Progenitor cell of endocrine pancreas (in vitro differentiated cells): Measurements from ENCODE around the gene SLC38A11. TPM values are rescaled to one million over a fixed set of nuclear protein-coding genes. Genes with fewer than 3 reads are reported as not detected.
"Not testable (repeated sequence)": the region's sequence is repeated elsewhere in the genome, so short reads cannot be mapped to it uniquely, and the experiment has no call there.

ENCODE experiments used
- DNase-seq: peaks from one replicate; pipeline ENCODE4 v3.0.0; 2021; ENCODE audit warnings: low spot score; ENCODE audit not compliant: unreplicated experiment
- H3K27ac Mint-ChIP-seq: 2 replicates; pipeline ENCODE4 v1.8.0; 2021; ENCODE audit warnings: mild to moderate bottlenecking, moderate library complexity, mixed read lengths
- H3K27me3 Mint-ChIP-seq: 2 replicates; pipeline ENCODE4 v1.8.0; 2021; ENCODE audit warnings: mixed read lengths
- H3K36me3 Mint-ChIP-seq: 2 replicates; pipeline ENCODE4 v1.8.0; 2022; ENCODE audit warnings: mixed read lengths; ENCODE audit not compliant: insufficient read depth
- H3K4me1 Mint-ChIP-seq: 2 replicates; pipeline ENCODE4 v1.8.0; 2021; ENCODE audit warnings: low read depth, mixed read lengths
- H3K4me3 Mint-ChIP-seq: 2 replicates; pipeline ENCODE4 v1.8.0; 2021; ENCODE audit warnings: low read depth, mild to moderate bottlenecking, moderate library complexity, mixed read lengths
- H3K9me3 Mint-ChIP-seq: 2 replicates; pipeline ENCODE4 v1.8.0; 2021; ENCODE audit warnings: low read depth, mixed read lengths
- CTCF ChIP-seq: fragments of 200-600 bp; sonication (generic); IDR thresholded peaks from one replicate; pipeline ENCODE4 v1.5.0; 2021; ENCODE audit warnings: antibody characterized with exemption, mild to moderate bottlenecking; ENCODE audit not compliant: unreplicated experiment
- total RNA-seq: library from RNA; stranded (reverse); gene quantifications from 2 replicates; pipeline ENCODE4 v1.2.1, GENCODE V29; 2021

Gene SLC38A11
- total RNA-seq, 1 donor from 2014 or later = 20.1 TPM

DNA sequence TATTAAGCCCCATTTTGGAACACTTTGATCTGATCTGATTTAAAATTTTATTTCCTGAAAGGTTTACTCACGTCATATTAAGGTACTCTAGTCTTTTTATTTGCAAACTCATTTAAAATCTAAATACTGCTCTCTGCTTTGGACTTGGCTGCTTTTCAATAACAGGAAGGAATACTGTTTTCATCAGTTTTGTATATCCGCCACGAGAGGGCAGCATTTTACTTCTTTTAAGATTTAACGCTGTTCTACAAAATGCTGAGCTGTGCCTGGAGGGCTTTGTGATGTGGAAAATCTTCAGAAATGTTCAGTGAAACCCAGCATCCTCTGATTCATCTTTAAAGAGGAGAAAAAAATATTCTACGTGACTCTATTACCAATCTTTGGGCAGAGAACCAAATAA lies 37.5 kb upstream of the SLC38A11 start:
- Mint-ChIP-seq H3K27ac (no peak overlapping the region), H3K36me3 (peaks cover 3% of the 10 kb centered on the region), H3K27me3 (no peaks in the 10 kb centered on the region), H3K4me3 (no peak overlapping the region), H3K9me3 (peaks cover 9% of the 10 kb centered on the region), H3K4me1 (peaks cover 10% of the 10 kb centered on the region)
- DNase-seq = peak; percentile 21
- TF ChIP-seq CTCF = peak; percentile 66

- Mint-ChIP-seq H3K4me1 (peaks cover 11% of the 10 kb centered on the region), H3K27ac (peak overlapping the region; percentile 39)
- not testable (repeated sequence) for H3K27me3 Mint-ChIP-seq, H3K36me3 Mint-ChIP-seq, H3K9me3 Mint-ChIP-seq, DNase-seq, H3K4me3 Mint-ChIP-seq
Measured at GRCh38 chr2:164992093-164992454, 36.7 kb upstream of the SLC38A11 start.

- H3K4me3 Mint-ChIP-seq, H3K9me3 Mint-ChIP-seq, H3K27me3 Mint-ChIP-seq, DNase-seq, H3K36me3 Mint-ChIP-seq, H3K27ac Mint-ChIP-seq: not testable (repeated sequence)
- peaks cover 11% of the 10 kb centered on the region for H3K4me1 Mint-ChIP-seq
Measured at GRCh38 chr2:164991361-164992092, 36.2 kb upstream of the SLC38A11 start.

GRCh38 chr2:164990953-164991352 lies 35.6 kb upstream of the SLC38A11 start:
- H3K27ac Mint-ChIP-seq, H3K9me3 Mint-ChIP-seq, H3K36me3 Mint-ChIP-seq, H3K27me3 Mint-ChIP-seq, DNase-seq, H3K4me3 Mint-ChIP-seq: not testable (repeated sequence)
- H3K4me1 Mint-ChIP-seq = peaks cover 11% of the 10 kb centered on the region

DNA sequence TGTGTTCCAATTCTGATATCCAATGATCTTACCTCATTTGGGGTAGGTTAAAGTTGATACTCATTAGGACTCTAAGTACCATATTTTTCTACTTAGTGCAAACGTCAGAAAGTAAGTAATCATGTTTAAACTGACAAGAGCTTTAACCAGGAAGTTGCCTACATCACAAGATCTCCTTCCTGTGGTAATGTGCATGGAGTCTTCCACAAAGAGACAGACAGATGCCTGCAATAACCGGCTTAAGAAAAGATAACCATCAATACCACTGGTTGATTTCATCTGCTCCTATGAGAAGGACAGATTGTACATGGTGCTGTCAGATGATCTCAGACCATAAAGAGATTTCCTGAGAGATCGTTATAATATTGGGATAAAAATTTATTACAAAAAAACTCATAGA lies 33.5 kb upstream of the SLC38A11 start:
- H3K27me3 Mint-ChIP-seq, H3K9me3 Mint-ChIP-seq, H3K4me3 Mint-ChIP-seq, DNase-seq, H3K36me3 Mint-ChIP-seq, H3K27ac Mint-ChIP-seq: not testable (repeated sequence)
- H3K4me1 Mint-ChIP-seq = peaks cover 11% of the 10 kb centered on the region

DNA sequence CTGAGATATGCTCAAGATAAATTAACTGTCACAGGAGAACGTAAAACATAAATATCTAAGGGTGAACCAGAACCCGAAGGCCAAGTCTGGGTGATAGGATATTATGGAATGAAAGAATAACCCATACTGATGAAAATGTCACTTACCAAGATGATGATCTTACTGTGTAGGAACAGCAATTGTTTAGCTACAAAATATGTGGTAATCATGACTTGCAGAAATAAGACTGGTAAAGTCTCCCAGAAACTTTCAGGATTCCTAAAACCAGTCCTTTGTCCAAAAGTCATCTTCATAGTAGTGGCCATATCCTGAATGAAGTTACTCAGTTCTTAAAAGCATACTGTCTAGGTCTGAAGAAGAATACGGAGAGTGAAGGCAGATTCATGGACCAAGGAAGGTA lies 30.7 kb upstream of the SLC38A11 start:
- not testable (repeated sequence) for H3K9me3 Mint-ChIP-seq, H3K4me3 Mint-ChIP-seq, H3K36me3 Mint-ChIP-seq, DNase-seq, H3K27ac Mint-ChIP-seq, H3K27me3 Mint-ChIP-seq, H3K4me1 Mint-ChIP-seq

DNA sequence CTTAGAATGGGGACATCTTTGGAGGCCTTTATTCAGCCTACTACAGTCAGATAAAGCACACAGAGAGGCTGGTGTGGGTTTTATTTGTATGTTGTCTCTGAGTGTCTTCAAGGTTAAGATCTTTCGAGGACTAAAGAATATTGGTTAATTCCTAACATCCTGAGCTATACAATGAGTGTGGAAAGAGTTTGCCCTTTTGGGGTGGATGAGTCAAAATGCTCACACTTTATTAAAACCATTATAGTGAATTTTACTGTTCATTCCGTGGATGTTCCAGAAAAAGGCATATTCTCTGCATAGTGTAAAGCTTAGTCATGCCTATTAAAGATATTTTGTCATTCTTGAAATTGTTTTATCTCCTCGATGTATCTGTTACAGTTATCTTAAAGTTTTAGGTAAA lies 29.1 kb upstream of the SLC38A11 start:
- no peak for TF ChIP-seq CTCF
- Mint-ChIP-seq H3K27ac (no peak overlapping the region), H3K4me1 (peaks cover 1% of the 10 kb centered on the region), H3K36me3 (no peaks in the 10 kb centered on the region), H3K27me3 (no peaks in the 10 kb centered on the region), H3K9me3 (no peaks in the 10 kb centered on the region), H3K4me3 (no peak overlapping the region)
- DNase-seq = no peak

DNA sequence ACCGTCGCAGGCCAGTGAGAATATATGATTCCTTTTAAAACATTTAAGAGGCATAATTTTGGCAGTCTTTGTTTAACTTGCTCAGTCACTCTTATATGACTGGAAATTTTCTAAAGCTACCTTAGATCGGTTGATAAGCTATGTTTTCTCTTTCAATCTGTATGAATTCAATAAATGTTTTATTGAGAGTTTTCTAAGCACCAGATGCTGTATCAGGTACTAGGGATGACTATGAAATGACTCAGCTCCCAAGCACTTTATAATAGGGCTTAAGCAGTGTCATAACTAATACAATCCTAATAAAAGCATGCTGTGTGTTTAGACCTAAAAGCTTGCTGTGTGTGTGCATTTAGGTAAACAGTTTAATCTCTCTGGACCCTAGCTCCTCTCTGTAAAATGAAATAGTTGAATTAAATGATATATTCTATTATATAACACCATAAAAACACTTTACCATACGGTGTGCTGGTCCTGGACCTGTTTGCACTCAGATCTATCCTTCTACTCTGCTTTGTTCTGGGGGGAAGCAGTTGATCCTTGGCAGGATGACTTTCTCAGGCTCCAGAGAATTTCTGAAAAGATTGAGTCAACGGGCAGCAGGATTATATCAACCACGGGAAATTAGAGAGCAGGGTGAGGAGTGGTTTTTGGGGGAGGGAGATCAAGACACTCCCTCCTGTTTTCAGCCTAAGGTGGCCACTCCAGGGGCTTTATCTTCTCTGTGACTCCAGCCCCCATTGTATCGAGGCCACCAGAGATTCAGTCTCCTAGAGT lies 26.1 kb upstream of the SLC38A11 start:
- no peak for DNase-seq
- no peaks in the 10 kb centered on the region for H3K9me3 Mint-ChIP-seq
- no peak overlapping the region for H3K4me3 Mint-ChIP-seq
- no peaks in the 10 kb centered on the region for H3K36me3 Mint-ChIP-seq
- H3K27me3 Mint-ChIP-seq = no peaks in the 10 kb centered on the region
- no peaks in the 10 kb centered on the region for H3K4me1 Mint-ChIP-seq
- H3K27ac Mint-ChIP-seq = no peak overlapping the region
- TF ChIP-seq CTCF = no peak

DNA sequence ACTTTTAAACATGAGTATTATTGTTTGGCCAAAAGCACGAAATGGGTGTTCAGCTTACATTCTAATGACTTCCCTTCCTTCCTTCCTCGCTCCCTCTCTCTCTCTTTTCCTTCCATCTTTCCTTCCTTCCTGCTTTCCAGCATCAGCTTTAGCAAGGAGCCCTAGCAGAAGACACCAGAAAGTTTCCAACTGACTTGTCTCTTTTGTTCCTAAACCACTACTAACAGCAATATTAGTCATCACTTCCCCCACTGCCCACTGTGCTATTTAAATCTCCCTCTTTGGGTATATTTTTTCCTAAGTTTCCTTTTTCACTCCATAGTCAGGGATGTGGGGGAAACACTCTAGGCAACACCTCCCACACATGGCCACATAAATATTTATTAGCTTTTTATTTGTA lies 25.4 kb upstream of the SLC38A11 start:
- H3K36me3 Mint-ChIP-seq, H3K4me1 Mint-ChIP-seq, H3K27ac Mint-ChIP-seq: not testable (repeated sequence)

More for the DNA sequence above, 25.4 kb upstream of the SLC38A11 start:
- DNase-seq, H3K27me3 Mint-ChIP-seq, H3K4me3 Mint-ChIP-seq, H3K9me3 Mint-ChIP-seq: not testable (repeated sequence)
